HFFc6 (cell line): Measurements from ENCODE around the gene TMED7. TPM values are rescaled to one million over a fixed set of nuclear protein-coding genes. Genes with fewer than 3 reads are reported as not detected.
A peak's percentile ranks its signal among the peaks of the same experiment; 100 is the strongest.
"Not testable (repeated sequence)": the region's sequence is repeated elsewhere in the genome, so short reads cannot be mapped to it uniquely, and the experiment has no call there.

Source experiments
- DNase-seq: peaks from one replicate; pipeline ENCODE4 v3.0.0-alpha.2; 2018
- H3K27ac Mint-ChIP-seq: 2 replicates; pipeline ENCODE4 v1.8.0; 2020; ENCODE audit warnings: mild to moderate bottlenecking, mixed read lengths
- H3K27me3 Mint-ChIP-seq: 2 replicates; pipeline ENCODE4 v1.8.0; 2021; ENCODE audit warnings: mild to moderate bottlenecking, moderate library complexity, mixed read lengths; ENCODE audit not compliant: insufficient read depth
- H3K36me3 Mint-ChIP-seq: 2 replicates; pipeline ENCODE4 v1.8.0; 2021; ENCODE audit warnings: low read depth, mixed read lengths
- H3K4me1 Mint-ChIP-seq: 2 replicates; pipeline ENCODE4 v1.8.0; 2020; ENCODE audit warnings: low read depth, mixed read lengths
- H3K4me3 Mint-ChIP-seq: 2 replicates; pipeline ENCODE4 v1.8.0; 2020; ENCODE audit warnings: mild to moderate bottlenecking, moderate library complexity, mixed read lengths
- H3K9me3 Mint-ChIP-seq: 2 replicates; pipeline ENCODE4 v1.8.0; 2020; ENCODE audit warnings: mild to moderate bottlenecking, mixed read lengths
- long read RNA-seq: library from polyadenylated mRNA; unstranded; transcript quantifications from one replicate; pipeline ENCODE4 v2.0.0, GENCODE V29; 2019
- total RNA-seq, 6 experiments: library from RNA; stranded (reverse); fragmentation: NEBNext Ultra II Directional; extraction: Animal tissue kit (Norgen Biotek cat#: 25700); gene quantifications; 2 replicates in 1 of 6; 3 replicates in 5 of 6; pipeline ENCODE4 v1.2.3, GENCODE V29; 2021
- TF ChIP-seq, protein P1 (sequence below): fragments of 200-600 bp; sonication (generic); IDR thresholded peaks from 2 replicates; pipeline ENCODE4 v1.5.0; 2021; ENCODE audit warnings: antibody characterized with exemption, mild to moderate bottlenecking

TMED7 gene
- 100 to 1,000 TPM; 162 to 194 (median 175) TPM for total RNA-seq
- long read RNA-seq, transcript TMED7-201 (3 exons, 3,757 nt): major isoform, 196 of 205 reads
- long read RNA-seq, partial matches to known transcripts: 6 of 205 reads
- long read RNA-seq, other reads (novel, unspliced or antisense): 3 of 205 reads

- H3K36me3 Mint-ChIP-seq: peaks cover 12% of the 10 kb centered on the region
Measured at GRCh38 chr5:115625579-115626444, at the start of gene TMED7. Gene TMED7, minus strand, starts transcription at chr5:115626036. Its CDS starts 244 bp downstream, at chr5:115625792.

DNA sequence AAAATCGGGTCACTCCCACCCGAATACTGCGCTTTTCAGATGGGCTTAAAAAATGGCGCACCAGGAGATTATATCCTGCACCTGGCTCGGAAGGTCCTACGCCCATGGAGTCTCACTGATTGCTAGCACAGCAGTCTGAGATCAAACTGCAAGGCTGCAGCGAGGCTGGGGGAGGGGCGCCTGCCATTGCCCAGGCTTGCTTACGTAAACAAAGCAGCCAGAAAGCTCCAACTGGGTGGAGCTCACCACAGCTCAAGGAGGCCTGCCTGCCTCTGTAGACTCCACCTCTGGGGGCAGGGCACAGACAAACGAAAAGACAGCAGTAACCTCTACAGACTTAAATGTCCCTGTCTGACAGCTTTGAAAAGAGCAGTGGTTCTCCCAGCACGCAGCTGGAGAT is 48.9 kb upstream of the TMED7 start:
- H3K36me3 Mint-ChIP-seq, DNase-seq, H3K4me3 Mint-ChIP-seq, H3K4me1 Mint-ChIP-seq, H3K27ac Mint-ChIP-seq: not testable (repeated sequence)
- Mint-ChIP-seq H3K27me3 (peaks cover 11% of the 10 kb centered on the region), H3K9me3 (peaks cover 11% of the 10 kb centered on the region; the same call in 1 of the 2 replicates)

More at GRCh38 chr5:115625579-115626444, at the start of gene TMED7:
- DNase-seq: peak; percentile 98
- Mint-ChIP-seq H3K9me3 (no peaks in the 10 kb centered on the region), H3K27me3 (no peaks in the 10 kb centered on the region), H3K27ac (no peak within 1 kb of the TSS), H3K4me1 (peaks cover 17% of the 10 kb centered on the region; the same call in 1 of the 2 replicates), H3K4me3 (no peak within 1 kb of the TSS)
- TF ChIP-seq, protein P1, sequence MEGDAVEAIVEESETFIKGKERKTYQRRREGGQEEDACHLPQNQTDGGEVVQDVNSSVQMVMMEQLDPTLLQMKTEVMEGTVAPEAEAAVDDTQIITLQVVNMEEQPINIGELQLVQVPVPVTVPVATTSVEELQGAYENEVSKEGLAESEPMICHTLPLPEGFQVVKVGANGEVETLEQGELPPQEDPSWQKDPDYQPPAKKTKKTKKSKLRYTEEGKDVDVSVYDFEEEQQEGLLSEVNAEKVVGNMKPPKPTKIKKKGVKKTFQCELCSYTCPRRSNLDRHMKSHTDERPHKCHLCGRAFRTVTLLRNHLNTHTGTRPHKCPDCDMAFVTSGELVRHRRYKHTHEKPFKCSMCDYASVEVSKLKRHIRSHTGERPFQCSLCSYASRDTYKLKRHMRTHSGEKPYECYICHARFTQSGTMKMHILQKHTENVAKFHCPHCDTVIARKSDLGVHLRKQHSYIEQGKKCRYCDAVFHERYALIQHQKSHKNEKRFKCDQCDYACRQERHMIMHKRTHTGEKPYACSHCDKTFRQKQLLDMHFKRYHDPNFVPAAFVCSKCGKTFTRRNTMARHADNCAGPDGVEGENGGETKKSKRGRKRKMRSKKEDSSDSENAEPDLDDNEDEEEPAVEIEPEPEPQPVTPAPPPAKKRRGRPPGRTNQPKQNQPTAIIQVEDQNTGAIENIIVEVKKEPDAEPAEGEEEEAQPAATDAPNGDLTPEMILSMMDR: no peak

DNA sequence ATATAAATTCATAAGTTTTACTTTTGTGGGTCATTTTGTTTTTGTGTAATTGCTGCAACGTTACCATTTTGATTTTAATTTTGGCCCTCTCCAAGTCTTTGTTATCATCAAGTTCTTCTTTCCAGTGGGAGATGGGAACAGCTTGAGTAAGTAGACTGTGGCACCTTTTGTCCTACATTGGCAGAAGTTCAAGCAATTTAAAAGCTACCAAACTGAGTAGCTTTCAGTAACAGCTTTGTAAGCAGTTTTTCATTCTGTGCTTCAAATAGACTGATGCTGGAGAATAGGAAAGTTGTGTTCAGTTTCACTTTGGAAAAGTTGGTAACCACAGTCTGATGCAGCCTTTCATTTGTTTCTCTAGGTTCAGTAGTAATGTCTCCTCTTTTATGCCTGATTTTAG is 47.8 kb upstream of the TMED7 start:
- Mint-ChIP-seq H3K9me3 (peaks cover 11% of the 10 kb centered on the region; the same call in 1 of the 2 replicates), H3K4me1 (no peaks in the 10 kb centered on the region), H3K27ac (no peak overlapping the region), H3K4me3 (no peak overlapping the region), H3K27me3 (peaks cover 11% of the 10 kb centered on the region), H3K36me3 (0 out of 2 replicates have a peak, but pooled peaks cover 5% of the 10 kb centered on the region)
- TF ChIP-seq, protein P1: no peak
- no peak for DNase-seq

GRCh38 chr5:115671939-115672338 is 46.1 kb upstream of the TMED7 start:
- Mint-ChIP-seq H3K4me1 (no peaks in the 10 kb centered on the region), H3K36me3 (peaks cover 13% of the 10 kb centered on the region; the same call in 1 of the 2 replicates), H3K4me3 (no peak overlapping the region), H3K9me3 (peaks cover 19% of the 10 kb centered on the region), H3K27me3 (peaks cover 5% of the 10 kb centered on the region), H3K27ac (no peak overlapping the region)
- no peak for DNase-seq
- TF ChIP-seq, protein P1: no peak

- peak overlapping the region; percentile 38 for H3K27ac Mint-ChIP-seq
Measured at GRCh38 chr5:115666023-115666422, 40.2 kb upstream of the TMED7 start.

More at GRCh38 chr5:115666023-115666422, 40.2 kb upstream of the TMED7 start:
- Mint-ChIP-seq H3K4me1 (no peaks in the 10 kb centered on the region), H3K36me3 (peaks cover 15% of the 10 kb centered on the region; the same call in 1 of the 2 replicates), H3K4me3 (no peak overlapping the region), H3K27me3 (peaks cover 20% of the 10 kb centered on the region), H3K9me3 (peaks cover 9% of the 10 kb centered on the region)
- TF ChIP-seq, protein P1: 0 out of 2 replicates have a peak, but pooled peaks have one; percentile 8
- no peak for DNase-seq
